HG03108 (cell line): ENCODE data around the gene HSPA4.
"Not testable (repeated sequence)": the region's sequence is repeated elsewhere in the genome, so short reads cannot be mapped to it uniquely, and the experiment has no call there.

ENCODE experiments used
- ATAC-seq: cut with Tn5 transposase; IDR thresholded peaks from one replicate; pipeline ENCODE4 v1.9.1; 2021; ENCODE audit warnings: moderate library complexity; ENCODE audit not compliant: unreplicated experiment

The HSPA4 gene

DNA sequence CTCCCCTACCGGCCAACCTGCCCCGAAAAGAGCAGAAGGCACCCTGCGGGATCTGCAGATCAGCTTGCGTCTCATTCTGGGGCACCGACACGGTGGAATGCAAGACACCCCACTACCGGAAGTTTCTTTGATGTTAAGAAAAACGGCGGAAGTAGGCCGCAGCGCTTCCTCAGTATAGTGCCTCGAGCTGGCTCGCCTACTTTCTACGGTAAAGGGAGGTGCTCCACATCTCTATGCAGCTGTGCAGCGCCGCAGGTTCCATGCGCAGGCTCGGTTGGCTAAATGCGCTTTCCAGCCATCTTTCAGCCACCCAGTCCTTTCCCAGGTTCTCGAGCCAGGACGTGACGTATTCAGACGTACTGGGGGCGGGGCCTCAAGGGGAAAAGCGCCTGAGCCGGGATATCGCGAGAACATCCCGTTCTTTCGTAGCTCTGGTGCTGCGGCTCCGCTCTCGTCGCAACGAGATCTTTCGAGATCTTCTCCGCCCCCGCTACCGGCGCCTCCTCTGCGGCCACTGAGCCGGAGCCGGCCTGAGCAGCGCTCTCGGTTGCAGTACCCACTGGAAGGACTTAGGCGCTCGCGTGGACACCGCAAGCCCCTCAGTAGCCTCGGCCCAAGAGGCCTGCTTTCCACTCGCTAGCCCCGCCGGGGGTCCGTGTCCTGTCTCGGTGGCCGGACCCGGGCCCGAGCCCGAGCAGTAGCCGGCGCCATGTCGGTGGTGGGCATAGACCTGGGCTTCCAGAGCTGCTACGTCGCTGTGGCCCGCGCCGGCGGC, at the start of gene HSPA4:
TSS of gene HSPA4 (plus strand) at position 472 of the 775 bp plus-strand sequence. CDS start at position 710, 238 bp downstream.
- peak; percentile 77 for ATAC-seq

GRCh38 chr5:133006653-133007052, 45.2 kb upstream of the HSPA4 start:
- ATAC-seq: no peak

GRCh38 chr5:133008455-133008854, 43.4 kb upstream of the HSPA4 start:
- ATAC-seq: not testable (repeated sequence)

DNA sequence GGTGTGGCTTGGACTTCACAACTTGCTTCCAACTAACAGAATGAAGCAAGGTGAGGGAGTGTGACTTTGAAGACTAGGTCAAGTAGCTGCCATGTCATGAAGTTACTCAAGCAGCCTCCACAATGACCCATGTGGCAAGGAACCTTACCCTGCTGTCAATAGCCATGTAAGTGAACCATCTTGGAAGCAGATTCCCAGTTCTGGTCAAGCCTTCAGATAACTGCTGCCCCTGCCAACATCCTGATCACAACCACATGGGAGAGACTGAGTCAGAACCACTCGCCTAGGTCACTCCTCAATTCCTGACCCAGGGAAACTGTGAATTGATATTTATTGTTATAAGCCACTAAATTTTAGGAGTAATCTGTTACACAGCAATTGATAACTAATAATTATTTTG, 36.3 kb upstream of the HSPA4 start:
- ATAC-seq: no peak

DNA sequence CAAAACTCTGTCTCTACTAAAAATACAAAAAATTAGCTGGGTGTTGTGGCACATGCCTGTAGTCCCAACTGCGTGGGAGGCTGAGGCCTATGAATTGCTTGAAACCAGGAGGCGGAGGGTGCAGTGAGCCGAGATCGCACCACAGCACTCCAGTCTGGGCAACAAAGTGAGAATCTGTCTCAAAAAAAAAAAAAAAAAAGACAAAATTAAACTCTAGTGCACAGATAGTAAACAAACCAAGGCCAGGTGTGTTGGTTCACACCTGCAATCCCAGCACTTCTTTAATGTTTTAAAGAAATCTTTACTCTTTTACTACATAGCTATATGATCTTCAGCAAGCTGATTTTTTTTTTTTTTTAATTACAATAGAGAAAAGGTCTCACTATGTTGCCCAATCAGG, 33.8 kb upstream of the HSPA4 start:
- no peak for ATAC-seq

- ATAC-seq: not testable (repeated sequence)
Observed at GRCh38 chr5:133019471-133019870, 32.3 kb upstream of the HSPA4 start.

- peak; percentile 97 for ATAC-seq
Observed at GRCh38 chr5:133025804-133026663, 25.8 kb upstream of the HSPA4 start, which contains the start of gene ZCCHC10. TSS of gene ZCCHC10 (minus strand) at chr5:133026549. CDS start at chr5:133026537, 12 bp downstream.

- ATAC-seq: no peak
Observed at GRCh38 chr5:133026664-133027153, 25.1 kb upstream of the HSPA4 start.

- ATAC-seq: no peak
Observed at GRCh38 chr5:133029416-133029815, 22.4 kb upstream of the HSPA4 start.

- no peak for ATAC-seq
Observed at GRCh38 chr5:133030343-133031005, 21.3 kb upstream of the HSPA4 start.

DNA sequence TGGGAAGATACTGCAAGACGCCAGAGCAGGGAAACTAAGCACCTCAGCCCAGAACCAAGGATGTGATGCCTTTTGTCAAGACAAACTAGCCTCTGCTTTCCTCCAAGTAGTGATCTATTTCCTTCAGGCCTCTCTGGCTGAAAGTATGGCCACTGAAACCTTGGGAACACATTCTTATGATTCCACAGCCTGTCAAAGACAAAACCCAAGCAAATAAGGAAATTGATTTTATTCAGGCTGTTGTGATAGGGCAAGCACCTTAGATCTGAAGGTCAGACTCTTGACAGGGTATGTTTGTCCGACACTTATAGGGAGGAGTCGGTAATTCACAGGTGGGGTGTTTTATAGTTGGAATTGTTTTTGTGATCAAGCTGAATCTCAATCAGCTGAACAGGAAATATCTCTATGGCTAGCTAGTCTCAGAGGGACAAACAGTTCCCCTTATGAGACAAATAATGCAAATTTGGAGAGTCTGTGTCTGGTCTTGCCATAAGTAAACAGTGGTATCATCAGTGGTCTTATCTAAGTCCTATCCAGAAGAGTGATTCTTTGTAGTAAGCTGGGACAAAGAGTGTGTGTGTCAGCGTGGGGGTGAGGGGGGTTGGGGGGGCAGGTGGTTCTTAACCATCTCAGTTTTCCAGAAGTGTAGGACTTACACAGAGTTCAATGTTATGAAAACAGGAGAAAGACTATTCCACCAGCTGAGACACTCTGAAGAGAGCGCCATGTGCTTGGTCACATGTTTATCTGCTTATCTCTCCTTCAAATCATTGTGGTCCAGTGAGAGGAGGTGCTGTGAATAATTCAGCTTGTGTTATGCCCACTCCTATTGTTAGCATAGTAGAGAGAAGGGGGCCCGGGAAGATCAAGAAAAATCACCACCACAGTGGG, 18.7 kb upstream of the HSPA4 start:
- peak; percentile 58 for ATAC-seq

- no peak for ATAC-seq
Observed at GRCh38 chr5:133034064-133034463, 17.7 kb upstream of the HSPA4 start.

DNA sequence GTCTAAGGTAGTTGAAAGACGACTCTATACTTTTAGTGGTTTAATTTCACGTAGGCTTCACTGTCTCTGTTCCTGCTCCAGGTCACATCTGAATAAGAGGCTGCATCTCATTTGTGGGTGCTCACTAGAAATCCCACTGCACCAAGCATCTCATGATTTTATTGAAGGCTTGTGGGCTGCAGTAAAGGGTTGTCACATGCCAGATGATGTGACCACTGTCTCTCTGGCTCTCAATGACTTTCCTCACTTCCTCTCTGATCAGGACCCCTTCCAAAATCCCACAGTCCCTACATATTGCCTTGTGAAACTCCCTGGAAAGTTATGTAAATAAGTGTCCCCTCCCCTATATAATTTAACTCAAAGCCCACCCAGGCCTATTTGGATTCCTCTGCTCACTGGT, 16.6 kb upstream of the HSPA4 start:
- ATAC-seq: no peak

GRCh38 chr5:133036677-133037076, 15.1 kb upstream of the HSPA4 start:
- not testable (repeated sequence) for ATAC-seq

- ATAC-seq: no peak
Observed at GRCh38 chr5:133041157-133041784, 10.5 kb upstream of the HSPA4 start.

- no peak for ATAC-seq
Observed at GRCh38 chr5:133041910-133042309, 9.9 kb upstream of the HSPA4 start.

DNA sequence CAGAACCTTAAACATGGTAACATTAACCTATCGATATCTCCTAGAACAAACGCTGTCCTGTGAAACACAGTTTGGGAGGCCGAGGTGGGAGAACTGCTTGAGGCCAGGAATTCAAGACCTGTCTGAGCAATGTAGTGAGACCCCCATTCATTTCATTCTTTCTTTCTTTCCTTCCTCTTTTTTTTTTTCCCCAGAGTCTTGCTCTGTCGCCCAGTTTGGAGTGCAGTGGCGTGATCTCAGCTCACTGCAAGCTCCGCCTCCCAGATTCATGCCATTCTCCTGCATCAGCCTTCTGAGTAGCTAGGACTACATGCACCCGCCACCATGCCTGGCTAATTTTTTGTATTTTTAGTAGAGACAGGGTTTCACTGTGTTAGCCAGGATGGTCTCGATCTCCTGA, 5.3 kb upstream of the HSPA4 start:
- not testable (repeated sequence) for ATAC-seq

- ATAC-seq: no peak
Observed at GRCh38 chr5:133047404-133047803, 4.4 kb upstream of the HSPA4 start.

DNA sequence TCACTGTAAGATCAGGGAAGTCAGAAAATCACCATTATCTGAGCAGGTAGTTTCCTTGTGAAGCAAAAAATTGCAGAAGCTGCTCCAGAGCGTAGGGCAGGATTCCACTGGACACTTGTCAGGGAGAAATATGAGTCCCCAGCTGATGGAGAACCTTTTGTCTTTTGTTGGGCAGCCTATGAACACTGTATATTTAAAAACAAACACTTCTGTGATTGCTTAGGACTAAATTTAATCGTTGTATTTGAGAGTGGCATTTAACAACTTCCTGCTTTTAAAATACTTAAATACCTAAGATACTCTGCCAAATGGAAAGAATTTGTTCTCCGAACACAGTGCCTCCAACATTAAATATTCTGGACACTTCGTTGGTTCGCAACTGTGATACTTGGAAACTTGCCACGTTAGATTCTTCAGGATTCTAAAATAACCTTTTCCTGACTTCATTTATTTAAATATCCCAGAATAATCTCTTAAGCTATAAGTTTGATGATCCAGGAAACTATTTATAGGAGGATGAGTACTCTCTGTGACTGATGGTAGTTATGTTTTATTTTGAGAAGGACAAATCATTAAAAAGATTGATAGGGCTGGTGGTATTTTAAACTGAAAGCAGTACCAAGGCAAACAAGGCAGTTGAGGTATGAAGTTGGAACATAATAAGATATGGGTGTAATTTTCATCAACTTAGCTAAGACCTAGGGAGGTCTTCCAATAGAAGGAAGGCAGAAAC, 2.7 kb upstream of the HSPA4 start:
- no peak for ATAC-seq
